Measurements from ENCODE around the gene PLEKHD1.
A peak's percentile ranks its signal among the peaks of the same experiment; 100 is the strongest.

PLEKHD1 gene

GRCh38 chr14:69484444-69485314, at the start of gene PLEKHD1:
PLEKHD1 (plus strand) TSS chr14:69484728; CDS start chr14:69484966, 238 bp downstream.
- no peak within 1 kb of the TSS for H3K4me3 ChIP-seq (ENCODE audit: low read depth, low read length)
- DNase-seq (ENCODE audit: low read depth) = no peak

GRCh38 chr14:69439521-69440270, 44.8 kb upstream of the PLEKHD1 start:
- H3K4me3 ChIP-seq (ENCODE audit: low read depth, low read length) = no peak overlapping the region
- no peak for TF ChIP-seq CTCF (conservative IDR thresholded peaks at IDR 0.05; ENCODE audit: low read depth, low read length)
- DNase-seq (ENCODE audit: low read depth) = no peak

More at GRCh38 chr14:69484444-69485314, at the start of gene PLEKHD1:
- no peak for TF ChIP-seq CTCF (conservative IDR thresholded peaks at IDR 0.05; ENCODE audit: low read depth, low read length)

- DNase-seq (ENCODE audit: low read depth) = peak; percentile 12
- H3K4me3 ChIP-seq (ENCODE audit: low read depth, low read length) = no peak overlapping the region
- TF ChIP-seq CTCF (conservative IDR thresholded peaks at IDR 0.05; ENCODE audit: low read depth, low read length) = no peak
Observed at GRCh38 chr14:69441948-69442347, 42.6 kb upstream of the PLEKHD1 start.

- DNase-seq (ENCODE audit: low read depth) = no peak
- no peak for TF ChIP-seq CTCF (conservative IDR thresholded peaks at IDR 0.05; ENCODE audit: low read depth, low read length)
- no peak overlapping the region for H3K4me3 ChIP-seq (ENCODE audit: low read depth, low read length)
Observed at GRCh38 chr14:69443296-69443805, 41.2 kb upstream of the PLEKHD1 start.

GRCh38 chr14:69449216-69449615, 35.3 kb upstream of the PLEKHD1 start:
- H3K4me3 ChIP-seq (ENCODE audit: low read depth, low read length) = no peak overlapping the region
- TF ChIP-seq CTCF (conservative IDR thresholded peaks at IDR 0.05; ENCODE audit: low read depth, low read length) = no peak
- DNase-seq (ENCODE audit: low read depth) = no peak

GRCh38 chr14:69451941-69452340, 32.6 kb upstream of the PLEKHD1 start:
- H3K4me3 ChIP-seq (ENCODE audit: low read depth, low read length) = no peak overlapping the region
- TF ChIP-seq CTCF (conservative IDR thresholded peaks at IDR 0.05; ENCODE audit: low read depth, low read length) = no peak
- DNase-seq (ENCODE audit: low read depth) = no peak
